K562 (cell line): ENCODE data around the gene GPR157. TPM values are rescaled to one million over a fixed set of nuclear protein-coding genes. Genes with fewer than 3 reads are reported as not detected.

ENCODE experiments used
- ATAC-seq: fragments of 200-7000 bp; cut with Tn5 transposase; 3 replicates; pipeline ENCODE4 v1.9.1; 2020; ENCODE audit warnings: moderate library complexity
- BruUV-seq: library from RNA; stranded (reverse); fragments of 400-500 nt; replicated peaks from 2 replicates; lab custom pipeline; 2021; lab: Mats Ljungman, UMichigan
- CTCF ChIA-PET: fragments of 300-600 bp; formaldehyde crosslinking; extraction: SDS; loops from one replicate; lab custom pipeline; 2021; ENCODE audit warnings: low intra/inter-chr PET ratio; lab: Yijun Ruan, JAX
- POLR2A ChIA-PET: fragments of 300-600, 350-650 bp; sonication (Branson Sonifier 250); formaldehyde crosslinking; extraction: SDS; loops from one replicate; lab custom pipeline; 2021; ENCODE audit warnings: antibody characterized with exemption, inconsistent platforms; lab: Yijun Ruan, JAX
- DNase-seq, 4 experiments: peaks; one replicate each; pipeline versions ENCODE4 v3.0.0 to v3.0.0-alpha.2; 2011 to 2018; ENCODE audit warnings: low spot score in 3 of 4, mixed read lengths in 3 of 4; ENCODE audit errors: extremely low read depth in 1 of 4
- FAIRE-seq: peaks from 2 replicates; lab custom pipeline; 2011; peaks lifted over from hg19 to GRCh38; lab: Jason Lieb, UNC
- H2AFZ ChIP-seq: 2 replicates; pipeline ENCODE4 v1.6.0; 2011; ENCODE audit warnings: low read depth, low read length, control low read depth, inconsistent platforms
- H3K27ac ChIP-seq: fragments of 200-600 bp; 3 replicates; pipeline ENCODE4 v1.8.0; 2011; ENCODE audit warnings: low read depth, mild to moderate bottlenecking, control low read depth, inconsistent platforms, low read length, moderate library complexity, mixed read lengths; ENCODE audit errors: extremely low read depth
- H3K27me3 ChIP-seq, 2 experiments: fragments of 300-600 bp in 1 of 2; 2 replicates in 1 of 2; 3 replicates in 1 of 2; pipeline versions ENCODE4 v1.6.0 to v1.8.0; 2011; ENCODE audit warnings: inconsistent platforms in 2 of 2, low read length in 2 of 2, mild to moderate bottlenecking in 1 of 2, mixed read lengths in 1 of 2, moderate library complexity in 1 of 2; ENCODE audit not compliant: control insufficient read depth in 2 of 2, insufficient read depth in 2 of 2
- H3K36me3 ChIP-seq: fragments of 300-600 bp; 3 replicates; pipeline ENCODE4 v1.8.0; 2011; ENCODE audit warnings: mild to moderate bottlenecking, low read length, inconsistent platforms; ENCODE audit not compliant: control insufficient read depth, insufficient read depth
- H3K4me1 ChIP-seq, 2 experiments: fragments of 200-600 bp in 1 of 2; replicated peaks in 1 of 2; 2 replicates in 1 of 2; 3 replicates in 1 of 2; pipeline versions ENCODE4 v1.5.1 to v1.8.0; 2011; ENCODE audit warnings: inconsistent platforms in 2 of 2, low read length in 2 of 2, mild to moderate bottlenecking in 1 of 2, mixed read lengths in 1 of 2, moderate library complexity in 1 of 2; ENCODE audit not compliant: control insufficient read depth in 2 of 2, insufficient read depth in 2 of 2
- H3K4me2 ChIP-seq: 2 replicates; pipeline ENCODE4 v1.6.1; 2011; ENCODE audit warnings: low read length, control low read depth, inconsistent platforms, mixed read lengths; ENCODE audit not compliant: insufficient read depth
- H3K4me3 ChIP-seq: fragments of 200-600 bp; sonication (generic), shearing (Covaris generic); 2 replicates; pipeline ENCODE4 v1.5.1; 2016; ENCODE audit warnings: control low read depth, inconsistent platforms
- H3K79me2 ChIP-seq: fragments of 200-600 bp; 3 replicates; pipeline ENCODE4 v1.8.0; 2011; ENCODE audit warnings: low read length, inconsistent platforms; ENCODE audit not compliant: control insufficient read depth, insufficient read depth
- H3K9ac ChIP-seq, 2 experiments: 2 replicates each; pipeline versions ENCODE4 v1.6.0 to v1.6.1; 2011; ENCODE audit warnings: low read depth in 2 of 2, low read length in 2 of 2, control low read depth in 1 of 2, inconsistent platforms in 1 of 2, mild to moderate bottlenecking in 1 of 2, mixed read lengths in 1 of 2; ENCODE audit not compliant: insufficient read depth in 1 of 2
- H3K9me1 ChIP-seq: one replicate; pipeline ENCODE4 v1.6.0; 2011; ENCODE audit warnings: inconsistent platforms, mild to moderate bottlenecking, low read length, moderate library complexity; ENCODE audit not compliant: control insufficient read depth, insufficient read depth
- H3K9me3 ChIP-seq: replicated peaks from 2 replicates; pipeline ENCODE4 v1.5.1; 2011; ENCODE audit warnings: low read depth, low read length, inconsistent platforms; ENCODE audit not compliant: control insufficient read depth, insufficient read depth
- H4K20me1 ChIP-seq: replicated peaks from 2 replicates; pipeline ENCODE4 v1.6.1; 2011; ENCODE audit warnings: low read length, inconsistent platforms, mixed read lengths; ENCODE audit not compliant: control insufficient read depth, insufficient read depth
- BMI1 ChIP-seq: fragments of 150-350 bp; IDR thresholded peaks from 2 replicates; pipeline ENCODE4 v1.6.1; 2014; ENCODE audit warnings: low read length
- CBFA2T2 ChIP-seq: fragments of 450-650 bp; conservative IDR thresholded peaks from 2 replicates; pipeline ENCODE4 v1.6.1; 2017; ENCODE audit warnings: mild to moderate bottlenecking
- HIVEP1 ChIP-seq: fragments of 250-450 bp; sonication (Bioruptor Pico); IDR thresholded peaks from 2 replicates; pipeline ENCODE4 v1.4.0; 2020; ENCODE audit warnings: mild to moderate bottlenecking
- JUND ChIP-seq, 2 experiments: IDR thresholded peaks; 2 replicates in 1 of 2; 3 replicates in 1 of 2; pipeline ENCODE4 v1.6.1; 2011; ENCODE audit warnings: borderline replicate concordance in 2 of 2, low read depth in 2 of 2, low read length in 2 of 2, improper control_type of control experiment in 1 of 2, missing biosample characterization in 1 of 2, missing genetic modification characterization in 1 of 2, missing genetic modification reagents in 1 of 2
- NELFE ChIP-seq: IDR thresholded peaks from 2 replicates; pipeline ENCODE4 v1.6.1; 2011; ENCODE audit warnings: mild to moderate bottlenecking; ENCODE audit not compliant: insufficient read depth, insufficient read length
- POLR2H ChIP-seq: IDR thresholded peaks from 2 replicates; pipeline ENCODE4 v1.6.1; 2016; ENCODE audit warnings: missing genetic modification characterization, low read depth, mild to moderate bottlenecking, control low read depth, missing compliant biosample characterization, moderate library complexity
- SETDB1 ChIP-seq: IDR thresholded peaks from one replicate; pipeline ENCODE4 v1.6.1; 2012; ENCODE audit warnings: low read length, control low read depth, inconsistent platforms
- SMARCE1 ChIP-seq: fragments of 450-650 bp; IDR thresholded peaks from 2 replicates; pipeline ENCODE4 v1.7.1; 2016; ENCODE audit warnings: mild to moderate bottlenecking
- SNRNP70 ChIP-seq: fragments of 200-400 bp; formaldehyde crosslinking; optimal IDR thresholded peaks from 2 replicates; pipeline ENCODE3; 2017; ENCODE audit warnings: low read depth, low read length
- TAF1 ChIP-seq: IDR thresholded peaks from 2 replicates; pipeline ENCODE4 v1.6.1; 2011; ENCODE audit warnings: mild to moderate bottlenecking, low read length, moderate library complexity; ENCODE audit not compliant: insufficient read depth, control insufficient read depth, severe bottlenecking; ENCODE audit errors: extremely low read depth
- ZBED1 ChIP-seq: IDR thresholded peaks from 2 replicates; pipeline ENCODE4 v1.6.1; 2014
- ZBTB8A ChIP-seq: fragments of 450-650 bp; IDR thresholded peaks from 2 replicates; pipeline ENCODE4 v1.6.1; 2018; ENCODE audit warnings: mild to moderate bottlenecking, moderate library complexity; ENCODE audit not compliant: partially characterized antibody
- ZKSCAN8 ChIP-seq: fragments of 200-800 bp; sonication (Bioruptor generic); IDR thresholded peaks from 2 replicates; pipeline ENCODE4 v1.6.1; 2016; ENCODE audit warnings: missing genetic modification characterization, missing compliant biosample characterization
- ZNF134 ChIP-seq: fragments of 250-450 bp; sonication (Bioruptor Pico); conservative IDR thresholded peaks from 2 replicates; pipeline ENCODE4 v1.4.0; 2020
- ZNF324 ChIP-seq: fragments of 250-450 bp; sonication (Bioruptor Pico); IDR thresholded peaks from 2 replicates; pipeline ENCODE4 v1.4.0; 2020; ENCODE audit warnings: mild to moderate bottlenecking
- ZNF354B ChIP-seq: fragments of 250-450 bp; sonication (Bioruptor Pico); IDR thresholded peaks from 2 replicates; pipeline ENCODE4 v1.4.0; 2020
- ZNF583 ChIP-seq: fragments of 250-450 bp; sonication (Bioruptor Pico); IDR thresholded peaks from 2 replicates; pipeline ENCODE4 v1.4.0; 2020
- WGBS: fragments of 100-300 bp; shearing (Covaris generic); methylation state at CpG from one replicate; pipeline ENCODE4 v1.1.6; 2016; ENCODE audit warnings: low coverage, mixed read lengths; ENCODE audit not compliant: insufficient coverage; ENCODE audit errors: missing lambda C conversion rate; 5-methylcytosine and 5-hydroxymethylcytosine counted together
- in situ Hi-C: fragments of 300-500 bp; cut with MboI; formaldehyde crosslinking; loops from 4 replicates; pipeline ENCODE4 v1.15.0; 2018; ENCODE audit warnings: inconsistent platforms, mixed read lengths
- intact Hi-C: fragments of 100-400 bp; cut with micrococcal nuclease; formaldehyde crosslinking; loops from 2 replicates; pipeline ENCODE4 v1.14.2; 2022
- polyA plus RNA-seq, 8 experiments: library from polyadenylated mRNA; depleted of rRNA in 4 of 8; stranded (reverse) in 5 of 8; unstranded in 3 of 8; fragments of >200 nt; fragmentation: Nextera tagmentation in 2 of 8; fragmentation: Illumina TruSeq in 1 of 8; extraction: Ambion mirVana in 2 of 8; extraction: Trizol in 1 of 8; gene quantifications; 2 replicates each; pipeline versions ENCODE4 v1.2.1 to v1.2.3, GENCODE V29; 2011 to 2014; ENCODE audit warnings: inconsistent platforms in 1 of 8, missing spikeins in 1 of 8
- total RNA-seq, 7 experiments: library from RNA; depleted of rRNA in 6 of 7; stranded (reverse); fragments of >200 nt in 6 of 7; fragmentation: Illumina TruSeq in 2 of 7; extraction: Trizol in 2 of 7; gene quantifications; 2 replicates each; pipeline versions ENCODE4 v1.2.1 to v1.2.3, GENCODE V29; 2011 to 2021; ENCODE audit warnings: low replicate concordance in 1 of 7

GPR157 gene
- total and polyA plus RNA-seq, 9 of the 15 experiments (the other 6 are each of a cell fraction or from before 2014, with no cell fraction given): 0.01 to 0.18 (median 0.04) TPM; not detected in 4

GRCh38 chr1:9167638-9168037 is 38.7 kb upstream of the GPR157 start (continued):
- TF ChIP-seq TAF1: no peak
- TF ChIP-seq ZNF354B (CRISPR knock-in tag): no peak
- no peak for TF ChIP-seq ZNF583 (CRISPR knock-in tag)

- ATAC-seq (no peak), DNase-seq (no peak)
- Histone ChIP-seq H3K9me3 (no peaks in the 10 kb centered on the region), H3K4me1 (peaks cover 0 to 20% of the 10 kb centered on the region in 2 experiments; a peak in 4 of 5 replicates), H3K27me3 (peaks cover 21 to 74% of the 10 kb centered on the region in 2 experiments), H3K4me3 (no peak overlapping the region), H3K9me1 (no peaks in the 10 kb centered on the region), H2AFZ (no peak overlapping the region), H3K9ac (no peak overlapping the region)
- POLR2A ChIA-PET: interaction anchor here (0.6 to 1.0 kb wide), 2 partner anchors 34 to 1108 kb away, joined by 3 to 4 read pairs; no protein-coding TSS in a partner anchor
- BruUV-seq: no TSS peak
- TF ChIP-seq POLR2H (tag) (no peak), JUND (IDR thresholded peaks at IDR 0.05; ENCODE audit: borderline replicate concordance, low read depth, low read length) (no peak), JUND (tag; IDR thresholded peaks at IDR 0.05; ENCODE audit: borderline replicate concordance, low read depth, low read length) (no peak), CBFA2T2 (no peak), ZNF134 (CRISPR knock-in tag) (no peak), NELFE (no peak), ZBTB8A (no peak), SETDB1 (no peak), ZBED1 (no peak), SNRNP70 (no peak), ZNF324 (CRISPR knock-in tag) (no peak), ZKSCAN8 (no peak), BMI1 (no peak), HIVEP1 (CRISPR knock-in tag) (no peak), SMARCE1 (no peak)
- TF ChIP-seq, all 486 proteins: peak for 0
- WGBS: 4% methylated on average over 27 of the region's 27 CpGs
- Histone ChIP-seq H3K79me2 (no peaks in the 10 kb centered on the region), H3K27ac (no peak overlapping the region), H3K36me3 (no peaks in the 10 kb centered on the region), H3K4me2 (no peak overlapping the region), H4K20me1 (peaks cover 11% of the 10 kb centered on the region)
- in situ Hi-C loops (no loop called here), intact Hi-C loops (no loop called here)
- CTCF ChIA-PET: no interaction called here
- no peak for FAIRE-seq
Observed at GRCh38 chr1:9166289-9167235, 37.7 kb upstream of the GPR157 start.
